BJ (cell line): Measurements from ENCODE around the gene STXBP6. TPM values are rescaled to one million over a fixed set of nuclear protein-coding genes. Genes with fewer than 3 reads are reported as not detected.
"Not testable (repeated sequence)": the region's sequence is repeated elsewhere in the genome, so short reads cannot be mapped to it uniquely, and the experiment has no call there.

Experiments
- CTCF ChIA-PET: fragments of 350-600 bp; formaldehyde crosslinking; extraction: SDS; loops from one replicate; lab custom pipeline; 2021; ENCODE audit warnings: antibody characterized with exemption, inconsistent platforms; lab: Yijun Ruan, JAX
- POLR2A ChIA-PET: fragments of 300-600 bp; sonication (Branson Sonifier 250); formaldehyde crosslinking; extraction: SDS; loops from one replicate; lab custom pipeline; 2021; ENCODE audit warnings: antibody characterized with exemption; lab: Charles Lee
- DNase-seq: peaks from one replicate; pipeline ENCODE4 v3.0.0-alpha.2; 2011; ENCODE audit warnings: low read depth
- H3K27me3 ChIP-seq: 2 replicates; pipeline ENCODE4 v1.6.0; 2011; ENCODE audit warnings: low read length; ENCODE audit not compliant: control insufficient read depth, insufficient read depth
- H3K36me3 ChIP-seq: 2 replicates; pipeline ENCODE4 v1.5.1; 2011; ENCODE audit warnings: low read length; ENCODE audit not compliant: control insufficient read depth, insufficient read depth
- H3K4me3 ChIP-seq: 2 replicates; pipeline ENCODE4 v1.5.1; 2011; ENCODE audit warnings: low read depth, mild to moderate bottlenecking, control low read depth, low read length
- polyA plus RNA-seq: library from polyadenylated mRNA; depleted of rRNA; stranded (reverse); fragments of >200 nt; gene quantifications from 2 replicates; pipeline ENCODE4 v1.2.3, GENCODE V29; 2011
- TF ChIP-seq, protein P1 (sequence below): IDR thresholded peaks from 2 replicates; pipeline ENCODE4 v1.5.1; 2011; ENCODE audit warnings: low read depth, mild to moderate bottlenecking, control low read depth, inconsistent platforms, low read length, moderate library complexity; ENCODE audit not compliant: insufficient read depth

STXBP6 gene
- polyA plus RNA-seq, 1 experiment: 12.1 TPM

GRCh38 chr14:24965578-24965933 lies 84.4 kb downstream of the STXBP6 start:
- Histone ChIP-seq H3K36me3 (no peaks in the 10 kb centered on the region), H3K27me3 (no peaks in the 10 kb centered on the region), H3K4me3 (no peak overlapping the region)
- DNase-seq: no peak
- ChIA-PET POLR2A (no interaction called here), CTCF (interaction anchor here (0.6 to 0.8 kb wide), 2 partner anchors 14 to 148 kb away, joined by 3 read pairs; no protein-coding TSS in a partner anchor)
- TF ChIP-seq, protein P1, sequence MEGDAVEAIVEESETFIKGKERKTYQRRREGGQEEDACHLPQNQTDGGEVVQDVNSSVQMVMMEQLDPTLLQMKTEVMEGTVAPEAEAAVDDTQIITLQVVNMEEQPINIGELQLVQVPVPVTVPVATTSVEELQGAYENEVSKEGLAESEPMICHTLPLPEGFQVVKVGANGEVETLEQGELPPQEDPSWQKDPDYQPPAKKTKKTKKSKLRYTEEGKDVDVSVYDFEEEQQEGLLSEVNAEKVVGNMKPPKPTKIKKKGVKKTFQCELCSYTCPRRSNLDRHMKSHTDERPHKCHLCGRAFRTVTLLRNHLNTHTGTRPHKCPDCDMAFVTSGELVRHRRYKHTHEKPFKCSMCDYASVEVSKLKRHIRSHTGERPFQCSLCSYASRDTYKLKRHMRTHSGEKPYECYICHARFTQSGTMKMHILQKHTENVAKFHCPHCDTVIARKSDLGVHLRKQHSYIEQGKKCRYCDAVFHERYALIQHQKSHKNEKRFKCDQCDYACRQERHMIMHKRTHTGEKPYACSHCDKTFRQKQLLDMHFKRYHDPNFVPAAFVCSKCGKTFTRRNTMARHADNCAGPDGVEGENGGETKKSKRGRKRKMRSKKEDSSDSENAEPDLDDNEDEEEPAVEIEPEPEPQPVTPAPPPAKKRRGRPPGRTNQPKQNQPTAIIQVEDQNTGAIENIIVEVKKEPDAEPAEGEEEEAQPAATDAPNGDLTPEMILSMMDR: no peak

DNA sequence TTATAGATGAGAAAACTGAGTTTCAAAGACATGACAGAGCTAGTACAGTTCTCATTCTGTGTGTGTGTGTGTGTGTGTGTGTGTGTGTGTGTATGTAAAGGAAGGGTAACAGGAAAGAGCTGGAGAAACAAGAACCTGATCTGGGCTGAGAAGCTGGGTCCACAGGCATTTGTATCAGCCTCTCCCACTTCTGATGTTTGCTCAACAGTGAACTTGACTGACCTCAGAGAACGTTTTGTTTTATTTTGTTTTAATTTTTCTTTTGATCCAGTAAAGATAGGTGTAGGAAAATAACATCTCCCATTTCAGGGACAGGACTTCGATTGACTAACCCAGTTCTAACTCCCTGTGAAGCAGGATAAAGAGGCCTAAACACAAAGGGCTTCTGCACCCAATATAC lies 85.4 kb downstream of the STXBP6 start:
- no peak overlapping the region for H3K4me3 ChIP-seq
- no peaks in the 10 kb centered on the region for H3K36me3 ChIP-seq
- no peak for DNase-seq
- TF ChIP-seq, protein P1: no peak
- no peaks in the 10 kb centered on the region for H3K27me3 ChIP-seq
- POLR2A ChIA-PET: no interaction called here
- CTCF ChIA-PET: no interaction called here

DNA sequence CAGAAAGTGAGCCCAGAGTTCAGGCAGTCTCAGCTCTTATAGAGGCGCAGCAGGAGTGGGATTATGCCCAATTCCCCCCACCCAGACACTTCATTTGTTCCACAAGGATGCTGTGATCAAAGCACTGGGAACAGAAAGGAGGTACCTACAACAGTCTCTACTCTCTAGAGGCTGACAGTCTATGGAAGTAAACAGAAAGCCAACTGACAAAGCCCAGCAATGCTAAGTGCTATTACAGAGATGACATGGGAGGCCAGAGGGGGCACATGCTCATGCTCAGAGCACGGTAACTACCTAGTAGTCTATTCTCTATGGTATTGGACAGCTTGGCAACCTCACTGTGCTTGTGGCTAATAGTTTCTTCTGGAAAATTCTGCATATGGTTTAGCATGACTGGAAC lies 85.9 kb downstream of the STXBP6 start:
- ChIA-PET POLR2A (no interaction called here), CTCF (no interaction called here)
- no peaks in the 10 kb centered on the region for H3K27me3 ChIP-seq
- TF ChIP-seq, protein P1: no peak
- no peaks in the 10 kb centered on the region for H3K36me3 ChIP-seq
- DNase-seq: no peak
- no peak overlapping the region for H3K4me3 ChIP-seq

GRCh38 chr14:24962118-24962517 lies 87.8 kb downstream of the STXBP6 start:
- CTCF ChIA-PET: interaction anchor here (0.6 kb wide), 1 partner anchor 167 kb away, joined by 3 read pairs; no protein-coding TSS in a partner anchor
- H3K27me3 ChIP-seq, H3K36me3 ChIP-seq, H3K4me3 ChIP-seq, DNase-seq, POLR2A ChIA-PET: not testable (repeated sequence)

DNA sequence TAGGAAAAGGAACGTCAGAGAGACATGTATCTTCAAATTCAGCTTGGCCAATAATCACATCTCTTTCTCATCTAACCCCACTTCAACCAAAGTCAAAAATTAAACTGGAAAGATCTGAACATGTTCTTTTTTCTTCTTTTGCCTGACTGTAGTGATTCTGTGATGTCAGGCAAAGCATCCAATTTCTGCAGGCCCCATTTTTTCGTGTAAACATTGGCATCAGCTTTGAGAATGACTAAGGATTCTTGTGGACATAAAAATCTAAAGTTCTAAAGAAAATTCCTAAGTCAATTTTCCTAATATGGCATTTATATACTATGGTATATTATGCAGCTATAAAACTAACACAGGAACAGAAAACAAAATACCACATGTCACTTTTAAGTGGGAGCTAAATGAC lies 89.1 kb downstream of the STXBP6 start:
- Histone ChIP-seq H3K4me3 (no peak overlapping the region), H3K27me3 (no peaks in the 10 kb centered on the region), H3K36me3 (no peaks in the 10 kb centered on the region)
- DNase-seq: no peak
- TF ChIP-seq, protein P1: no peak
- ChIA-PET CTCF (interaction anchor here (0.6 to 1.5 kb wide), 3 partner anchors 32 to 173 kb away, joined by 3 to 6 read pairs (median 3); no protein-coding TSS in a partner anchor), POLR2A (no interaction called here)

- POLR2A ChIA-PET: no interaction called here
- CTCF ChIA-PET: interaction anchor here (1.3 to 1.5 kb wide), 2 partner anchors 153 to 174 kb away, joined by 3 to 6 read pairs; no protein-coding TSS in a partner anchor
- DNase-seq: no peak
Observed at GRCh38 chr14:24959791-24960331, 90.1 kb downstream of the STXBP6 start.

More at GRCh38 chr14:24959791-24960331, 90.1 kb downstream of the STXBP6 start:
- TF ChIP-seq, protein P1: no peak
- Histone ChIP-seq H3K4me3 (no peak overlapping the region), H3K36me3 (no peaks in the 10 kb centered on the region), H3K27me3 (no peaks in the 10 kb centered on the region)
